ENCODE measurements around the gene GPR89A.

DNA sequence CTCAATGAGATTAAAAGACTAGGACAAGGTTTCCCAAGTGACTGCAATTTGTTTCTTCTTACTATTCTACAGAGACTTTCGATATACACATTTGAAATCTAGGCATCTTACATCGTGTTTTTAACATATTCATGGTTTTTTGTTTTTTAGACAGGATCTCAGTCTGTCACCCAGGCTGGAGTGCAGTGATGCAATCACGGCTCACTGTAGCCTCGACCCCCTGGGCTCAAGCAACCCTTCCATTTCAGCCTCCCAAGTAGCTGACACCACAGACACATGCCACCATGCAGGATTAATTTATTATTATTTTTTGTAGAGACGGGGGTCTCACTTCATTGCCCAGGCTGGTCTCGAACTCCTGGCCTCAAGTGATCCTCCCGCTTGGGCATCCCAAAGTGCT lies 97.8 kb downstream of the GPR89A start:
- TF ChIP-seq, protein P1, sequence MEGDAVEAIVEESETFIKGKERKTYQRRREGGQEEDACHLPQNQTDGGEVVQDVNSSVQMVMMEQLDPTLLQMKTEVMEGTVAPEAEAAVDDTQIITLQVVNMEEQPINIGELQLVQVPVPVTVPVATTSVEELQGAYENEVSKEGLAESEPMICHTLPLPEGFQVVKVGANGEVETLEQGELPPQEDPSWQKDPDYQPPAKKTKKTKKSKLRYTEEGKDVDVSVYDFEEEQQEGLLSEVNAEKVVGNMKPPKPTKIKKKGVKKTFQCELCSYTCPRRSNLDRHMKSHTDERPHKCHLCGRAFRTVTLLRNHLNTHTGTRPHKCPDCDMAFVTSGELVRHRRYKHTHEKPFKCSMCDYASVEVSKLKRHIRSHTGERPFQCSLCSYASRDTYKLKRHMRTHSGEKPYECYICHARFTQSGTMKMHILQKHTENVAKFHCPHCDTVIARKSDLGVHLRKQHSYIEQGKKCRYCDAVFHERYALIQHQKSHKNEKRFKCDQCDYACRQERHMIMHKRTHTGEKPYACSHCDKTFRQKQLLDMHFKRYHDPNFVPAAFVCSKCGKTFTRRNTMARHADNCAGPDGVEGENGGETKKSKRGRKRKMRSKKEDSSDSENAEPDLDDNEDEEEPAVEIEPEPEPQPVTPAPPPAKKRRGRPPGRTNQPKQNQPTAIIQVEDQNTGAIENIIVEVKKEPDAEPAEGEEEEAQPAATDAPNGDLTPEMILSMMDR (IDR thresholded peaks at IDR 0.05; ENCODE audit: borderline replicate concordance, extremely low read depth, low read length, poor library complexity, severe bottlenecking): no peak
- TF ChIP-seq EZH2 (IDR thresholded peaks at IDR 0.05; ENCODE audit: borderline replicate concordance, low read depth, low read length, severe bottlenecking): no peak

All from DND-41 (cell line).